ENCODE results near the gene ABCA1. TPM values are rescaled to one million over a fixed set of nuclear protein-coding genes. Genes with fewer than 3 reads are reported as not detected.

Gene ABCA1
- total RNA-seq, 1 experiment from 2014 or later, result 0.04 TPM

GRCh38 chr9:104748359-104749031 is 179.5 kb downstream of the ABCA1 start:
- Histone ChIP-seq H3K4me1 (peaks cover 10% of the 10 kb centered on the region), H3K4me3 (peak overlapping the region; percentile 90), H3K36me3 (0 out of 2 replicates have a peak, but pooled peaks cover 5% of the 10 kb centered on the region), H3K9me3 (replicated peaks) (no peaks in the 10 kb centered on the region), H3K27me3 (no peaks in the 10 kb centered on the region), H3K27ac (peak overlapping the region; percentile 60)
- DNase-seq, result peak; percentile 46 to 69

DNA sequence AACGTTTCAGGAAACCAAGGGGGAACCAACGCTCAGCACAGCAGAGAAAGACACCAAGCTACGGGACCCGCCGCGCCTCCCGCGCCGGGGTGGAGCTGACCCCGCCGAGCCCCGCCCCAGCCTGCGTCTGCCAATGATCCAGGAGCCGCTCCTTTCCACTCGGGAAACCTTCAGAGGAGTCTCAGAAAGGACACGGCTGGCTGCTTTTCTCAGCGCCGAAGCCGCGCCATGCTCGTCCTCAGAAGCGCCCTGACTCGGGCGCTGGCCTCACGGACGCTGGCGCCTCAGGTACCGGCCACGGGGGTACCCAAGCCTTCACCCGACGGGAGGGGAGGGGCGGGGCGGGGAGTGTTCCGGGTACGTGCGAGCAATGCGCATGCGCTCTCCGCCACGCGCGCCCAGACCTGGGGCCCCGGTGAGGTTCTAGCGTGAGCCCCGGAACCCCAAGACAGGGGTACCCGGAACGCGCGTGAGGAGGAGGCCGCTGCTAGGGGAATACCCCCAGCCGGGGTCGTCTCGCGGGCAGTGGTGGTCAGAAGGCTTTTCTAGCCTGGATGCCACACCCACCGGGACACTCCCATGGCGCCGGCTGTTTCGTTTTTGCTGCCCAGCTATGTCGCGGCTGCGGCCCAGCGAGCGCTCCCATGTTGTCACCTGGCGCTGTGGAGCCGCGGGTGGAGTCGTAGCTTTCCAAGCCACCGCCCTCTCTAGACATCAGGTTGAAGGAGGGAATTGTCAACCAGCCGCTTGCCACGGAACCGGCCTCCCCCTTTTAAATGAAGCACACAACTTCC is 180.2 kb downstream of the ABCA1 start, which contains the start of gene NIPSNAP3A:
TSS of gene NIPSNAP3A (plus strand) at position 119 of the 794 bp plus-strand sequence. CDS start at position 229, 110 bp downstream.
- no peaks in the 10 kb centered on the region for H3K27me3 ChIP-seq
- H3K4me3 ChIP-seq, result peak within 1 kb of the TSS; percentile 90
- peak; percentile 80 to 85 for DNase-seq
- peaks cover 10% of the 10 kb centered on the region for H3K4me1 ChIP-seq
- H3K27ac ChIP-seq, result peak within 1 kb of the TSS; percentile 60
- no peaks in the 10 kb centered on the region for H3K9me3 ChIP-seq (replicated peaks)
- H3K36me3 ChIP-seq, result 0 out of 2 replicates have a peak, but pooled peaks cover 5% of the 10 kb centered on the region

GRCh38 chr9:104747245-104747564 is 180.8 kb downstream of the ABCA1 start:
- Histone ChIP-seq H3K4me1 (peaks cover 10% of the 10 kb centered on the region), H3K27me3 (no peaks in the 10 kb centered on the region), H3K36me3 (0 out of 2 replicates have a peak, but pooled peaks cover 5% of the 10 kb centered on the region), H3K9me3 (replicated peaks) (no peaks in the 10 kb centered on the region), H3K27ac (peak overlapping the region; percentile 60), H3K4me3 (peak overlapping the region; percentile 90)
- no peak for DNase-seq

DNA sequence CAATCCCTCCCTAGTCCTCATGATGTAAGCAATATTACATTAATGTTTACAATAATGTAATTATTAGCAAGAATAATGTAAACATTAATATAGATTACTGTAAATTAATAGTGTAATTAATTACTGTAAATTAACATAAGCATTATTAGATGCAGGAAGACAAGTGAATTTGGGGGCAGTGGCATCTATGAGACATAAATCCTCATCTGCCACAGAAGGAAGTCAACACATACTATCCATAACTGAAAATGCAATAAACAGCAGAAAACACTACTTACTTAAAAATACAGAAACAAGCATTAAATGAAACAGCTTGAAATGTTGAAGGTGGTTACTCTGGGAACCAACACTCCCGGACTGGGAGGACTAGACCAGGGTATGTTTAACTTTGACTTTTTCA is 181.2 kb downstream of the ABCA1 start:
- Histone ChIP-seq H3K4me1 (peaks cover 10% of the 10 kb centered on the region), H3K36me3 (0 out of 2 replicates have a peak, but pooled peaks cover 2% of the 10 kb centered on the region), H3K27ac (no peak overlapping the region), H3K9me3 (replicated peaks) (no peaks in the 10 kb centered on the region), H3K27me3 (no peaks in the 10 kb centered on the region), H3K4me3 (peak overlapping the region; percentile 90)
- DNase-seq, result peak in 1 of 2 experiments; percentile 8

GRCh38 chr9:104746285-104746684 is 181.7 kb downstream of the ABCA1 start:
- no peak for DNase-seq
- no peaks in the 10 kb centered on the region for H3K27me3 ChIP-seq

GRCh38 chr9:104745852-104746251 is 182.1 kb downstream of the ABCA1 start:
- H3K27me3 ChIP-seq, result no peaks in the 10 kb centered on the region
- H3K9me3 ChIP-seq (replicated peaks), result no peaks in the 10 kb centered on the region
- no peaks in the 10 kb centered on the region for H3K36me3 ChIP-seq
- DNase-seq, result no peak
- H3K27ac ChIP-seq, result no peak overlapping the region
- H3K4me1 ChIP-seq, result peaks cover 10% of the 10 kb centered on the region
- no peak overlapping the region for H3K4me3 ChIP-seq

More at GRCh38 chr9:104746285-104746684, 181.7 kb downstream of the ABCA1 start:
- H3K27ac ChIP-seq, result no peak overlapping the region
- no peak overlapping the region for H3K4me3 ChIP-seq
- H3K36me3 ChIP-seq, result no peaks in the 10 kb centered on the region
- peaks cover 10% of the 10 kb centered on the region for H3K4me1 ChIP-seq
- no peaks in the 10 kb centered on the region for H3K9me3 ChIP-seq (replicated peaks)

GRCh38 chr9:104743376-104743985 is 184.5 kb downstream of the ABCA1 start:
- H3K36me3 ChIP-seq, result no peaks in the 10 kb centered on the region
- no peak overlapping the region for H3K27ac ChIP-seq
- peak; percentile 25 to 80 for DNase-seq
- 0 out of 2 replicates have a peak, but pooled peaks cover 4% of the 10 kb centered on the region for H3K4me1 ChIP-seq
- H3K9me3 ChIP-seq (replicated peaks), result no peaks in the 10 kb centered on the region
- no peak overlapping the region for H3K4me3 ChIP-seq
- H3K27me3 ChIP-seq, result no peaks in the 10 kb centered on the region

- H3K36me3 ChIP-seq, result no peaks in the 10 kb centered on the region
- H3K4me1 ChIP-seq, result no peaks in the 10 kb centered on the region
- no peak overlapping the region for H3K4me3 ChIP-seq
- no peaks in the 10 kb centered on the region for H3K27me3 ChIP-seq
- DNase-seq, result no peak
- H3K9me3 ChIP-seq (replicated peaks), result no peaks in the 10 kb centered on the region
- no peak overlapping the region for H3K27ac ChIP-seq
Observed at GRCh38 chr9:104740621-104741020, 187.3 kb downstream of the ABCA1 start.

DNA sequence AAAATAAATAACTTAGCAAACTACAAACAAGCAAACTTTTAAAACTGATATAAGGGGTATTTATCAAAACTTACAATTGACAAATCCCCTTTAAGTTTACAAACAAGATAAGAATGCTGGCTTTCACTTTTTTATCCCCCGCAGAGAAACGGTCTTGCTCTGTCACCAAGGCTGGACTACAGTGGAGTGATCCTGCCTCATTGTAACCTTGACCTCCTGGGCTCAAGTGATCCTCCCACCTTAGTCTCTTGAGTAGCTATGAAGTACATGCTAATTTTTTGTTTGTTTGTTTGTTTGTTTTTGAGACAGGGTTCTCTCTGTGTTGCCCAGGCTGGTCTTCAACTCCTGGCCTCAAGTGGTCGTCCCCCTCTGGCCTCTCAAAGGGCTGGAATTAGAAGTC is 189.5 kb downstream of the ABCA1 start:
- Histone ChIP-seq H3K9me3 (replicated peaks) (no peaks in the 10 kb centered on the region), H3K4me1 (no peaks in the 10 kb centered on the region), H3K4me3 (no peak overlapping the region), H3K27me3 (no peaks in the 10 kb centered on the region), H3K36me3 (no peaks in the 10 kb centered on the region), H3K27ac (no peak overlapping the region)
- DNase-seq, result no peak

Other genes with a start within 250 kb of the ABCA1 start
- gene OR13D1, start 233.6 kb downstream of the ABCA1 start, total RNA-seq (2014; rRNA removed; shearing (Covaris generic)), result not detected in 2 replicates
- gene NIPSNAP3A, start 180.5 kb downstream of the ABCA1 start, total RNA-seq (2014; rRNA removed; shearing (Covaris generic)), result 25.3 and 27.8 TPM in 2 replicates
- 0.36 and 0.48 TPM in 2 replicates for gene NIPSNAP3B, start 164.0 kb downstream of the ABCA1 start, total RNA-seq (2014; rRNA removed; shearing (Covaris generic))

All from SJCRH30 (cell line).